Measurements from ENCODE around the gene SCNN1B.

DNA sequence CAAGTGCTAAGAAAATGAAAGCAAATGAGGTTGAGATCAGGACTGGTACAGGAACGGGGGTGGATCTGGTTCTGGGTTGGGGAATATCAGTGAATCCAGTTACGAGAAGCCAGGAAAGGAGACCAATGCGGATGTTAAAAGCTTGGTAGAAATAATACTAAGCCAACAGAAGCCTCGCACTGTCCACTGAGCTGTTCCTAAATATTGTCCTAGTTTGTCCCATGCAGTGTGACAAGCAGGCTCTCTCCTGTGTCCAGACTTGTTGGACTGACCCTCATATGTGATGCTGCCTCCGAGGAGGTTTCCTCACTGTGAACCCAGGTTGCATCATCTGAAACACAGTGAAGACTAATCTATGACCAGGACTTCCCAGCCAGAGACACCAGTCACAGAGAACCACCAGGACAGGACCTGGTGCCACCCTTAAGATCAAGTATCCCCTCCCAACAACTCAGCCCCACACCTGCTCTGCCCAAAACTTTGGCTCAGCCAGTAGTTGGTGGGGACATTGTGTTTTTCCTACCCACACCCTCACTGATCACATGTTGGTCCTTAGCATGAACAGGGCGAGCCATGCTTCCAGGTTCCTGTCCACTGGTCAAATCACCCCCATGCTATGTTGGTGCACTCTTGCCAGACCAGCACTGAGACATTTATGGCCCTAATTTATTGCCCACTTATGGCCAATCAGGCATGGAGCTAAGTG is 32.7 kb upstream of the SCNN1B start:
- TF ChIP-seq POLR2AphosphoS5 (IDR thresholded peaks at IDR 0.05; ENCODE audit: low read depth), result no peak
- TF ChIP-seq, protein P1, sequence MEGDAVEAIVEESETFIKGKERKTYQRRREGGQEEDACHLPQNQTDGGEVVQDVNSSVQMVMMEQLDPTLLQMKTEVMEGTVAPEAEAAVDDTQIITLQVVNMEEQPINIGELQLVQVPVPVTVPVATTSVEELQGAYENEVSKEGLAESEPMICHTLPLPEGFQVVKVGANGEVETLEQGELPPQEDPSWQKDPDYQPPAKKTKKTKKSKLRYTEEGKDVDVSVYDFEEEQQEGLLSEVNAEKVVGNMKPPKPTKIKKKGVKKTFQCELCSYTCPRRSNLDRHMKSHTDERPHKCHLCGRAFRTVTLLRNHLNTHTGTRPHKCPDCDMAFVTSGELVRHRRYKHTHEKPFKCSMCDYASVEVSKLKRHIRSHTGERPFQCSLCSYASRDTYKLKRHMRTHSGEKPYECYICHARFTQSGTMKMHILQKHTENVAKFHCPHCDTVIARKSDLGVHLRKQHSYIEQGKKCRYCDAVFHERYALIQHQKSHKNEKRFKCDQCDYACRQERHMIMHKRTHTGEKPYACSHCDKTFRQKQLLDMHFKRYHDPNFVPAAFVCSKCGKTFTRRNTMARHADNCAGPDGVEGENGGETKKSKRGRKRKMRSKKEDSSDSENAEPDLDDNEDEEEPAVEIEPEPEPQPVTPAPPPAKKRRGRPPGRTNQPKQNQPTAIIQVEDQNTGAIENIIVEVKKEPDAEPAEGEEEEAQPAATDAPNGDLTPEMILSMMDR (IDR thresholded peaks at IDR 0.05; ENCODE audit: insufficient read depth, low read length), result no peak
- TF ChIP-seq GABPA (IDR thresholded peaks at IDR 0.05; ENCODE audit: low read depth), result no peak
- TF ChIP-seq, protein P2, sequence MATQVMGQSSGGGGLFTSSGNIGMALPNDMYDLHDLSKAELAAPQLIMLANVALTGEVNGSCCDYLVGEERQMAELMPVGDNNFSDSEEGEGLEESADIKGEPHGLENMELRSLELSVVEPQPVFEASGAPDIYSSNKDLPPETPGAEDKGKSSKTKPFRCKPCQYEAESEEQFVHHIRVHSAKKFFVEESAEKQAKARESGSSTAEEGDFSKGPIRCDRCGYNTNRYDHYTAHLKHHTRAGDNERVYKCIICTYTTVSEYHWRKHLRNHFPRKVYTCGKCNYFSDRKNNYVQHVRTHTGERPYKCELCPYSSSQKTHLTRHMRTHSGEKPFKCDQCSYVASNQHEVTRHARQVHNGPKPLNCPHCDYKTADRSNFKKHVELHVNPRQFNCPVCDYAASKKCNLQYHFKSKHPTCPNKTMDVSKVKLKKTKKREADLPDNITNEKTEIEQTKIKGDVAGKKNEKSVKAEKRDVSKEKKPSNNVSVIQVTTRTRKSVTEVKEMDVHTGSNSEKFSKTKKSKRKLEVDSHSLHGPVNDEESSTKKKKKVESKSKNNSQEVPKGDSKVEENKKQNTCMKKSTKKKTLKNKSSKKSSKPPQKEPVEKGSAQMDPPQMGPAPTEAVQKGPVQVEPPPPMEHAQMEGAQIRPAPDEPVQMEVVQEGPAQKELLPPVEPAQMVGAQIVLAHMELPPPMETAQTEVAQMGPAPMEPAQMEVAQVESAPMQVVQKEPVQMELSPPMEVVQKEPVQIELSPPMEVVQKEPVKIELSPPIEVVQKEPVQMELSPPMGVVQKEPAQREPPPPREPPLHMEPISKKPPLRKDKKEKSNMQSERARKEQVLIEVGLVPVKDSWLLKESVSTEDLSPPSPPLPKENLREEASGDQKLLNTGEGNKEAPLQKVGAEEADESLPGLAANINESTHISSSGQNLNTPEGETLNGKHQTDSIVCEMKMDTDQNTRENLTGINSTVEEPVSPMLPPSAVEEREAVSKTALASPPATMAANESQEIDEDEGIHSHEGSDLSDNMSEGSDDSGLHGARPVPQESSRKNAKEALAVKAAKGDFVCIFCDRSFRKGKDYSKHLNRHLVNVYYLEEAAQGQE (IDR thresholded peaks at IDR 0.05; ENCODE audit: insufficient replicate concordance, low read depth), result no peak
- no peak for TF ChIP-seq SPI1 (IDR thresholded peaks at IDR 0.05; ENCODE audit: borderline replicate concordance, low read depth)
